DOHH2 (cell line): ENCODE measurements around the gene TMEM14A.

Experiments used
- H3F3A ChIP-seq: fragments of 200-600 bp; sonication (generic), shearing (Covaris generic); 2 replicates; pipeline ENCODE4 v1.6.0; 2016; ENCODE audit warnings: antibody characterized with exemption, mild to moderate bottlenecking; ENCODE audit not compliant: control insufficient read depth, insufficient read depth
- H3K27ac ChIP-seq: fragments of 200-600 bp; sonication (generic); 2 replicates; pipeline ENCODE4 v1.5.1; 2014; ENCODE audit warnings: low read depth, mild to moderate bottlenecking, low read length, moderate library complexity
- H3K27me3 ChIP-seq: fragments of 200-600 bp; sonication (generic); 2 replicates; pipeline ENCODE4 v1.6.1; 2014; ENCODE audit warnings: mild to moderate bottlenecking, low read length, mixed read lengths; ENCODE audit not compliant: control insufficient read depth
- H3K36me3 ChIP-seq: fragments of 200-600 bp; sonication (generic); 2 replicates; pipeline ENCODE4 v1.6.1; 2014; ENCODE audit warnings: mild to moderate bottlenecking, low read length, moderate library complexity, mixed read lengths; ENCODE audit not compliant: control insufficient read depth
- H3K4me1 ChIP-seq: fragments of 200-600 bp; sonication (generic); 2 replicates; pipeline ENCODE4 v1.6.1; 2014; ENCODE audit warnings: mild to moderate bottlenecking, low read length, mixed read lengths; ENCODE audit not compliant: control insufficient read depth
- H3K4me2 ChIP-seq: fragments of 200-600 bp; sonication (generic); 2 replicates; pipeline ENCODE4 v1.6.0; 2014; ENCODE audit warnings: mild to moderate bottlenecking, low read length, moderate library complexity
- H3K4me3 ChIP-seq: fragments of 200-600 bp; sonication (generic); 2 replicates; pipeline ENCODE4 v1.5.1; 2014; ENCODE audit warnings: mild to moderate bottlenecking, low read length, mixed read lengths
- H3K79me2 ChIP-seq: fragments of 200-600 bp; sonication (generic); 2 replicates; pipeline ENCODE4 v1.6.1; 2014; ENCODE audit warnings: mild to moderate bottlenecking, low read length, mixed read lengths; ENCODE audit not compliant: control insufficient read depth
- H3K9me2 ChIP-seq: fragments of 200-600 bp; sonication (generic); replicated peaks from 2 replicates; pipeline ENCODE4 v1.6.1; 2014; ENCODE audit warnings: mild to moderate bottlenecking, low read length, mixed read lengths; ENCODE audit not compliant: control insufficient read depth
- H3K9me3 ChIP-seq: fragments of 200-600 bp; sonication (generic); 2 replicates; pipeline ENCODE4 v1.6.1; 2014; ENCODE audit warnings: antibody characterized with exemption, low read length, mixed read lengths; ENCODE audit not compliant: control insufficient read depth, insufficient read depth
- H4K20me1 ChIP-seq: fragments of 200-600 bp; sonication (generic); 2 replicates; pipeline ENCODE4 v1.6.0; 2014; ENCODE audit warnings: low read depth, mild to moderate bottlenecking, antibody characterized with exemption, low read length, moderate library complexity; ENCODE audit not compliant: control insufficient read depth, insufficient read depth
- EZH2phosphoT487 ChIP-seq: fragments of 200-600 bp; sonication (generic); IDR thresholded peaks from 2 replicates; pipeline ENCODE4 v1.6.1; 2017; ENCODE audit warnings: borderline replicate concordance, mild to moderate bottlenecking, antibody characterized with exemption, low read length, moderate library complexity, mixed read lengths
- TF ChIP-seq, protein P1 (sequence below): fragments of 200-600 bp; sonication (generic); IDR thresholded peaks from one replicate; pipeline ENCODE4 v1.5.1; 2014; ENCODE audit warnings: antibody characterized with exemption, mild to moderate bottlenecking, low read depth, low read length; ENCODE audit not compliant: poor library complexity, severe bottlenecking

The TMEM14A gene

DNA sequence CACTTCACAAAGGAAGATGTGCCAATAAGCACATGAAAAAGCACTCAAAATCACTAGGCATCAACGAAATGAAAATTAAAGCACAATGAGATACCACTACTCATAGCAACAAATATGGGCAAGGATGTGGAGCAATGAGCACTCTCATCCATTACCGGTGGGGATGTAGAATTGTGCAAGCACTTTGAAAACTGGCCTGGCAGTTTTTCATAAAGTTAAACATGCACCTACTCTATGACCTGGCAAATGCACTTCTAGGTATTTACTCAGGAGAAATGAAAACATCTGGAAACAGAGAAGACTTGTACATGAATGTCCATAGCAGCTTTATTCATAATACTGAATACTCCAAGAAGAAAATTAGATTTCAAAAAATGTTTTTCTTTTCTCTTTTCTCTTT, 34.1 kb upstream of the TMEM14A start:
- Histone ChIP-seq H3K9me2 (no peaks in the 10 kb centered on the region), H3K4me3 (no peak overlapping the region), H3F3A (no peaks in the 10 kb centered on the region), H3K36me3 (no peaks in the 10 kb centered on the region), H4K20me1 (no peaks in the 10 kb centered on the region), H3K9me3 (no peaks in the 10 kb centered on the region), H3K4me1 (no peaks in the 10 kb centered on the region), H3K27ac (no peak overlapping the region), H3K4me2 (no peak overlapping the region), H3K79me2 (no peaks in the 10 kb centered on the region), H3K27me3 (peaks cover 3% of the 10 kb centered on the region)
- no peak for TF ChIP-seq EZH2phosphoT487
- TF ChIP-seq, protein P1, sequence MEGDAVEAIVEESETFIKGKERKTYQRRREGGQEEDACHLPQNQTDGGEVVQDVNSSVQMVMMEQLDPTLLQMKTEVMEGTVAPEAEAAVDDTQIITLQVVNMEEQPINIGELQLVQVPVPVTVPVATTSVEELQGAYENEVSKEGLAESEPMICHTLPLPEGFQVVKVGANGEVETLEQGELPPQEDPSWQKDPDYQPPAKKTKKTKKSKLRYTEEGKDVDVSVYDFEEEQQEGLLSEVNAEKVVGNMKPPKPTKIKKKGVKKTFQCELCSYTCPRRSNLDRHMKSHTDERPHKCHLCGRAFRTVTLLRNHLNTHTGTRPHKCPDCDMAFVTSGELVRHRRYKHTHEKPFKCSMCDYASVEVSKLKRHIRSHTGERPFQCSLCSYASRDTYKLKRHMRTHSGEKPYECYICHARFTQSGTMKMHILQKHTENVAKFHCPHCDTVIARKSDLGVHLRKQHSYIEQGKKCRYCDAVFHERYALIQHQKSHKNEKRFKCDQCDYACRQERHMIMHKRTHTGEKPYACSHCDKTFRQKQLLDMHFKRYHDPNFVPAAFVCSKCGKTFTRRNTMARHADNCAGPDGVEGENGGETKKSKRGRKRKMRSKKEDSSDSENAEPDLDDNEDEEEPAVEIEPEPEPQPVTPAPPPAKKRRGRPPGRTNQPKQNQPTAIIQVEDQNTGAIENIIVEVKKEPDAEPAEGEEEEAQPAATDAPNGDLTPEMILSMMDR: no peak

DNA sequence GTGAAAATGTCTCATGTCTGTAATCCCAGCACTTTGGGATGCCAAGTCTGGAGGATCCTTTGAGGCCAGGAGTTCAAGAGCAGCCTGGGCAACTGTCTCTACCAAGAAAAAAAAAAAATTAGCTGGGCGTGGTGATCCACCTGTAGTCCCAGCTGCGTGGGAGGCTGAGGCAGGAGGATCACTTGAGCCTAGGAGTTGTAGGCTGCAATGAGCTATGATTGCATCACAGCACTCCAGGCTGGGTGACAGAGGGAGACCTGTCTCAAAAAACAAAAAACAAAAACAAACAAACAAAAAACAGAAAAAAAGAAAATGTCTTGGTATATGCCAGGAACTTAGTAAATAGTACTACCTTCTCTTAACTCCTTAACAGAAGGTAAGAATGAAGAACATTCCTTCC, 31.4 kb upstream of the TMEM14A start:
- Histone ChIP-seq H4K20me1 (no peaks in the 10 kb centered on the region), H3F3A (no peaks in the 10 kb centered on the region), H3K9me2 (no peaks in the 10 kb centered on the region), H3K36me3 (no peaks in the 10 kb centered on the region), H3K27me3 (peaks cover 21% of the 10 kb centered on the region), H3K79me2 (no peaks in the 10 kb centered on the region), H3K4me3 (no peak overlapping the region), H3K4me1 (no peaks in the 10 kb centered on the region), H3K27ac (no peak overlapping the region), H3K9me3 (no peaks in the 10 kb centered on the region), H3K4me2 (no peak overlapping the region)
- no peak for TF ChIP-seq EZH2phosphoT487
- TF ChIP-seq, protein P1: no peak

DNA sequence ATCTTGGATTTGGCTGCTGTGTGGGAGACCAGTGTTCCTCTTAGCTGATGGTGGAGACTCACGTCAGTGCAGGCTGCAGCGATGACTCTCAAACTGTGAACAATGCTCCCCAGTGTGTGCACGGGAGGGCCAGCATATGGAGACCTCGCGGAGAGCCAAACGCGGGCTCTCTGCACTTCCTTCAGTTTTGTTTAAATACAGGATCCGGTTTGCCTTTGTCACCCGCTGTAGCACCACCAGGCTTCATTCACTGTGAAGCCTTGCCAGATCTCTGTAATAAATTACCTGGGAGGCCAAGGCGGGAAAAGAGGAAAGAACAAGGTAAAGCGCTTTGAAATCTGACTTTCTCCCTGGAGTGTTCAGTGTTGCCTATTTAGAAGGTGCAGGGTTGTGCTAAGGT, 30.7 kb upstream of the TMEM14A start:
- Histone ChIP-seq H3K4me1 (no peaks in the 10 kb centered on the region), H3K4me3 (no peak overlapping the region), H3K9me3 (no peaks in the 10 kb centered on the region), H3K27me3 (peaks cover 22% of the 10 kb centered on the region), H4K20me1 (no peaks in the 10 kb centered on the region), H3K79me2 (no peaks in the 10 kb centered on the region), H3K4me2 (no peak overlapping the region), H3K9me2 (no peaks in the 10 kb centered on the region), H3F3A (no peaks in the 10 kb centered on the region), H3K27ac (no peak overlapping the region), H3K36me3 (no peaks in the 10 kb centered on the region)
- TF ChIP-seq EZH2phosphoT487: no peak
- TF ChIP-seq, protein P1: no peak

DNA sequence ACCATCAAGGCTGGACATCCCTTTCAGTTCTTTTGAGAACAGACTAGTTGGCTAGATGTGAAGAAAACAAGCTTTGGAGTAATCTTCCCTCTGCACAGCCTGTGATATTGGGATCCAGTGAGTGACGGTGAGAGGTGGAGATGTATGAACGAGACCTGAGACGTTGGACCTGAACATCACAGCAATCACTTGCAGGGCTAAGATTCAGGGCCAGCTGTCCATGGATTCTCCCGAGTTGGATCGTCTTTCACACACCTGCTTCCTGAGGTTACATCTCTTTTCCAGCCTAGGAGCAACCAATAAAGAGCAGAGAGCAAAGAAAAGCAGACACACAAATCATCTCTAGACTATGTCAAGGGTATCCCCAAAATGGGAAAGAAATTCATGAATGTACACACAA, 30.0 kb upstream of the TMEM14A start:
- H3K4me1 ChIP-seq: no peaks in the 10 kb centered on the region
- no peaks in the 10 kb centered on the region for H4K20me1 ChIP-seq
- no peak overlapping the region for H3K4me3 ChIP-seq
- no peaks in the 10 kb centered on the region for H3K9me3 ChIP-seq
- H3F3A ChIP-seq: no peaks in the 10 kb centered on the region
- H3K9me2 ChIP-seq: no peaks in the 10 kb centered on the region
- H3K27me3 ChIP-seq: peaks cover 22% of the 10 kb centered on the region
- H3K4me2 ChIP-seq: no peak overlapping the region
- no peaks in the 10 kb centered on the region for H3K36me3 ChIP-seq
- no peak overlapping the region for H3K27ac ChIP-seq
- H3K79me2 ChIP-seq: no peaks in the 10 kb centered on the region
- TF ChIP-seq, protein P1: no peak
- no peak for TF ChIP-seq EZH2phosphoT487
